Parathyroid adenoma (tissue), 2 donors: ENCODE data around the gene FAM241A.
"Not testable (repeated sequence)": the region's sequence is repeated elsewhere in the genome, so short reads cannot be mapped to it uniquely, and the experiment has no call there.

Experiments
- H2AFZ ChIP-seq: fragments of 300-600 bp; sonication (generic); one replicate; pipeline ENCODE4 v1.7.0; 2017; ENCODE audit warnings: antibody characterized with exemption, mild to moderate bottlenecking
- H3K27ac ChIP-seq: fragments of 300-600 bp; sonication (generic); one replicate; pipeline ENCODE4 v1.7.0; 2017
- H3K27me3 ChIP-seq: fragments of 300-600 bp; sonication (generic); one replicate; pipeline ENCODE4 v1.7.0; 2017; ENCODE audit warnings: low read length; ENCODE audit not compliant: control insufficient read depth, insufficient read depth
- H3K36me3 ChIP-seq: fragments of 300-600 bp; sonication (generic); one replicate; pipeline ENCODE4 v1.7.0; 2017; ENCODE audit warnings: low read length; ENCODE audit not compliant: control insufficient read depth, insufficient read depth
- H3K4me1 ChIP-seq: fragments of 300-600 bp; sonication (generic); one replicate; pipeline ENCODE4 v1.7.0; 2017; ENCODE audit warnings: control low read depth
- H3K4me2 ChIP-seq: fragments of 300-600 bp; sonication (generic); one replicate; pipeline ENCODE4 v1.7.0; 2017; ENCODE audit warnings: low read length
- H3K4me3 ChIP-seq: fragments of 300-600 bp; sonication (generic); one replicate; pipeline ENCODE4 v1.7.0; 2017; ENCODE audit warnings: low read depth, low read length
- H3K79me2 ChIP-seq: fragments of 300-600 bp; sonication (generic); one replicate; pipeline ENCODE4 v1.7.0; 2017; ENCODE audit warnings: control low read depth
- H3K9ac ChIP-seq: fragments of 300-600 bp; sonication (generic); one replicate; pipeline ENCODE4 v1.7.0; 2017; ENCODE audit warnings: mild to moderate bottlenecking
- H3K9me3 ChIP-seq: fragments of 300-600 bp; sonication (generic); one replicate; pipeline ENCODE4 v1.7.0; 2017; ENCODE audit warnings: low read length; ENCODE audit not compliant: control insufficient read depth
- TF ChIP-seq, protein P1 (sequence below): fragments of 300-600 bp; sonication (generic); IDR thresholded peaks from one replicate; pipeline ENCODE4 v1.7.0; 2017; ENCODE audit warnings: antibody characterized with exemption, mild to moderate bottlenecking
- donor health status: primary hyperparathyroidism.

Gene FAM241A

DNA sequence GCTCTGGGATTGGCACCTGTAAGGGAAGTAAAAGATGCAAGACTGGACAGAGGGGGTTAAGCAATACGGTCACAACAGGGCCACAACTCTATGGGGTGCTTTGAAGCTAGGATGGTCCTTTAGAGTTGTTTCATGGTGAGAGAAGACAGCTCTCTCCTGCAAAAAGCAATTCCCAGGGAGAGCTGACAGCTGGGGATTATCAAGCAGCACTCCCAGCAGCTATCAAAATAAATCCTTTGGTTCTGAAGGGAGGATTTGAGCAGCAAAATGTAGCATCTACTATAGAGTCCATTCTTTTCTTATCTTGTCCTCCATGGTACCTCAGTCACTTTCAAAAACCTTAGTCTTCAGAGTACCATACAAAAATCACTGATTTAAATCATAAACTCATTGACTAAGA, 51.2 kb downstream of the FAM241A start:
- no peak overlapping the region for H3K27ac ChIP-seq
- H3K4me3 ChIP-seq, result no peak overlapping the region
- TF ChIP-seq, protein P1, sequence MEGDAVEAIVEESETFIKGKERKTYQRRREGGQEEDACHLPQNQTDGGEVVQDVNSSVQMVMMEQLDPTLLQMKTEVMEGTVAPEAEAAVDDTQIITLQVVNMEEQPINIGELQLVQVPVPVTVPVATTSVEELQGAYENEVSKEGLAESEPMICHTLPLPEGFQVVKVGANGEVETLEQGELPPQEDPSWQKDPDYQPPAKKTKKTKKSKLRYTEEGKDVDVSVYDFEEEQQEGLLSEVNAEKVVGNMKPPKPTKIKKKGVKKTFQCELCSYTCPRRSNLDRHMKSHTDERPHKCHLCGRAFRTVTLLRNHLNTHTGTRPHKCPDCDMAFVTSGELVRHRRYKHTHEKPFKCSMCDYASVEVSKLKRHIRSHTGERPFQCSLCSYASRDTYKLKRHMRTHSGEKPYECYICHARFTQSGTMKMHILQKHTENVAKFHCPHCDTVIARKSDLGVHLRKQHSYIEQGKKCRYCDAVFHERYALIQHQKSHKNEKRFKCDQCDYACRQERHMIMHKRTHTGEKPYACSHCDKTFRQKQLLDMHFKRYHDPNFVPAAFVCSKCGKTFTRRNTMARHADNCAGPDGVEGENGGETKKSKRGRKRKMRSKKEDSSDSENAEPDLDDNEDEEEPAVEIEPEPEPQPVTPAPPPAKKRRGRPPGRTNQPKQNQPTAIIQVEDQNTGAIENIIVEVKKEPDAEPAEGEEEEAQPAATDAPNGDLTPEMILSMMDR, result no peak
- H3K27me3 ChIP-seq, result no peaks in the 10 kb centered on the region
- H2AFZ ChIP-seq, result no peak overlapping the region
- no peaks in the 10 kb centered on the region for H3K9me3 ChIP-seq
- no peaks in the 10 kb centered on the region for H3K4me1 ChIP-seq
- no peak overlapping the region for H3K4me2 ChIP-seq
- no peak overlapping the region for H3K9ac ChIP-seq
- H3K36me3 ChIP-seq, result no peaks in the 10 kb centered on the region
- no peaks in the 10 kb centered on the region for H3K79me2 ChIP-seq

DNA sequence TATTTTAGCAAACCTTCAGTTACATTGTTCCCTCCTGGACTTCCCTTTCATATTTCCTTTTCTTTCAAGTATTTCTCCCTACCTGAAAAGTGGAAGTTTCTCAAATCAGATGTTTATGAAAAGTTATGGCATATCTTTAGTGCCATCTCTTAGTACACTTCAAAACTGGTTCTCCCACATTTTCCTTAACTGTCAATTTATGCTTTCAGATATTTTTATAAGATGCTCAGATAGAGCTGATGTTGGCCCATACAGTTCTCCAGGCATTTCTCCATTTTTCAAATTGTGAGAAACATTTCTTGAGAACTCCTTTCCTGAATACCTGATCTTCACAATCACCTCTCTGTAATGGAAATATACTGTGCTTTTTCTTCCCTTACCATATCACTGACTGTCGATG, 53.8 kb downstream of the FAM241A start:
- no peaks in the 10 kb centered on the region for H3K27me3 ChIP-seq
- no peak overlapping the region for H2AFZ ChIP-seq
- peak overlapping the region; percentile 39 for H3K27ac ChIP-seq
- no peaks in the 10 kb centered on the region for H3K9me3 ChIP-seq
- no peaks in the 10 kb centered on the region for H3K79me2 ChIP-seq
- no peak overlapping the region for H3K4me3 ChIP-seq
- H3K9ac ChIP-seq, result no peak overlapping the region
- no peak overlapping the region for H3K4me2 ChIP-seq
- TF ChIP-seq, protein P1, result no peak
- H3K4me1 ChIP-seq, result no peaks in the 10 kb centered on the region
- no peaks in the 10 kb centered on the region for H3K36me3 ChIP-seq

DNA sequence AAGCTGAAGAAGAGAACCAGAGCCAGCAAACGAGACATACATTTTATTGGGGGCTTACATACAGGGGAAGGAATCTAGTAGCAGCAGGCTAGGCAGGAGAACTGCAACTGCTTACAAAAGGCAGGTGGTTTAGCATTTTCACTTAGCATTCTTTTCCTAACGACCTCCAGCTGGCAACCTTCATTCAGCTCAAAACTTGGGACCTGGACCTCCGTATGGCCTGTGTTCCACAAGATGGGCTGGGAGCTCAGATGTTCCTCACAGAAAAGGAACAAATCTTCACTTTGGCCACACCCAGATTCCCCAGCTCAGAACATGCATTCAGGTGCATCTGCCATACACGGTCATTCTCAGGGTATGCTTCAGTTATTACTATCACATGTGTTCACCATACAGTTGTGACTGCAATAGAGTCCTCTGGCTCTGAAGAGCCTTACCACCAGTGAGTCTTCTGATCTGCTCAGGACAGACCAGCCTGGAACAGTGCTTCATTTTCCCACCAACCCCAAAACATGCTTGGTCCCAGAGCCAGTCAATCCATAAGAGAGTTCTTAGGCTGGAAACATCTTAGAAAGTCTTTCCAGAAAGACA, 56.8 kb downstream of the FAM241A start:
- no peaks in the 10 kb centered on the region for H3K79me2 ChIP-seq
- H3K4me3 ChIP-seq, result no peak overlapping the region
- H3K27ac ChIP-seq, result no peak overlapping the region
- H2AFZ ChIP-seq, result peak overlapping the region; percentile 19
- H3K4me2 ChIP-seq, result no peak overlapping the region
- no peaks in the 10 kb centered on the region for H3K4me1 ChIP-seq
- no peak overlapping the region for H3K9ac ChIP-seq
- TF ChIP-seq, protein P1, result no peak
- no peaks in the 10 kb centered on the region for H3K36me3 ChIP-seq
- H3K27me3 ChIP-seq, result no peaks in the 10 kb centered on the region
- no peaks in the 10 kb centered on the region for H3K9me3 ChIP-seq

DNA sequence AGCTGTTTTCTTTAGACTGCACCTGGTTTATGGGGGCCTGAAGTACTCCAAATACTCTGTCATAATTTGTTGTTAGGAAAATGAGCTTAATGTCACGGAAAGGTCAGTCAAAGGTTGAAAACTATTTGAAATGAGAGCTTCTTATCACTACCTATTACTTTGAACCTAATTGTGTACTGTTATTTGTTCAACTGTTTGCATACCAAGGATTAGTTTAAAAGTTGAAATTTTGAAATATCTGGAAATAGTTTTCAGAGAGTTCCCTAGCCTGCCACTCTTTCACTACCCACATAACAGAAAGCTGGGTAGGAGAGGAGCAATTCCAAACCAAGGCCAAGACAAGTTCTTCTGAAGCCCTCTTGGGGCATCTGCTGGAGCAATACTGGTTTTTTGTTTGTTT, 58.3 kb downstream of the FAM241A start:
- H3K4me1 ChIP-seq, result no peaks in the 10 kb centered on the region
- no peaks in the 10 kb centered on the region for H3K27me3 ChIP-seq
- H3K9ac ChIP-seq, result no peak overlapping the region
- H3K27ac ChIP-seq, result no peak overlapping the region
- no peak overlapping the region for H3K4me2 ChIP-seq
- H3K79me2 ChIP-seq, result no peaks in the 10 kb centered on the region
- H2AFZ ChIP-seq, result no peak overlapping the region
- TF ChIP-seq, protein P1, result no peak
- no peaks in the 10 kb centered on the region for H3K36me3 ChIP-seq
- H3K9me3 ChIP-seq, result no peaks in the 10 kb centered on the region
- no peak overlapping the region for H3K4me3 ChIP-seq

DNA sequence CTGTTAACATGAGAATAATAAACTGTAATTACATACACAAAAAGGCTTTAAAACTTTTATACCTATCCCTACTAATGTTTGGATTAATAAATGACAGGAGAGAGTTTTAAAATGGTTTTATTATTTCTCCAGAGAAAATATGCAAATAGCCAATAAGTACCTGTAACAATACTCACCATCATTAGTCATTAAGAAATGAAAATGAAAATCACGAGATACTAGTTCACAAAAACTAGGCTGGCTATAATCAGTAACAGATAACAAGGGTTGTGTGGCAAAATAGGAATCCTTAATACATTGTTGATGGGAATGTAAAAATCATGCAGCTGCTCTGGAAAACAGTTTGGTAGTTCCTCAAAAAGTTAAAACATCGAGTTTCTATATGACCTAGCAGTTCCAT, 61.2 kb downstream of the FAM241A start:
- TF ChIP-seq, protein P1, result no peak
- Histone ChIP-seq H3K27ac (no peak overlapping the region), H3K9ac (no peak overlapping the region)

DNA sequence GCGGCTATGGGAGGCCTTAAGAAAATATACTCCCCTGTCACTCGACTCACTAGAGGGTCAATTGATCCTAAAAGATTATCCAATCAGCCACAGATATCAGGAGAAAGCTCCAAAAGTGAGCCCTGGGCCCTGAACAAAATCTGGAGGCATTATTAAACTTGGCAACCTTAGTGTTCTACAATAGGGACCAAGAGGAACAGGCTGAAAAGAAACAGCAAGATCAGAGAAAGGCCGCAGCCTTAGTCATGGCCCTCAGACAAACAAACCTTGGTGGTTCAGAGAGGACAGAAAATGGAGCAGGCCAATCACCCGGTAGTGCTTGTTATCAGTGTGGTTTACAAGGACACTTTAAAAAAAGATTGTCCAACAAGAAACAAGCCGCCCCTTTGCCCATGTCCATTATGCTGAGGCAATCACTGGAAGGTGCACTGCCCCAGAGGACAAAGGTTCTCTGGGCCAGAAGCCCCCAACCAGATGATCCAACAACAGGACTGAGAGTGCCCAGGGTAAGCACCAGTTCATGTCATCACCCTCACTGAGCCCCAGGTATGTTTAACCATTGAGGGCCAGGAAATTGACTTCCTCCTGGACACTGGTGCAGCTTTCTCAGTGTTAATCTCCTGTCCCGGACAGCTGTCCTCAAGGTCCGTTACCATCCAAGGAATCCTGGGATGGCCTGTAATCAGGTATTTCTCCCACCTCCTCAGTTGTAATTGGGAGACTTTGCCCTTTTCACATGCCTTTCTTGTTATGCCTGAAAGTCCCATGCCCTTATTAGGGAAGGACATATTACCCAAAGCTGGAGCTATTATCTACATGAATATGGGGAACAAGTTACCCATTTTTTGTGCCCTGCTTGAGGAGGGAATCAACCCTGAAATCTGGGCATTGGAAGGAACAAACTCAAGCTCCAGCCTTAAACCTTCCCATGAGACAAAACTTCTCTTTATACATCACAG, 63.2 kb downstream of the FAM241A start:
- not testable (repeated sequence) for H3K27me3 ChIP-seq, H3K4me3 ChIP-seq, H2AFZ ChIP-seq, H3K4me1 ChIP-seq, H3K27ac ChIP-seq, H3K79me2 ChIP-seq, H3K4me2 ChIP-seq, H3K36me3 ChIP-seq, H3K9me3 ChIP-seq, H3K9ac ChIP-seq

More for the DNA sequence above, 61.2 kb downstream of the FAM241A start:
- Histone ChIP-seq H2AFZ (no peak overlapping the region), H3K4me2 (no peak overlapping the region), H3K27me3 (no peaks in the 10 kb centered on the region), H3K9me3 (no peaks in the 10 kb centered on the region), H3K4me1 (no peaks in the 10 kb centered on the region), H3K79me2 (no peaks in the 10 kb centered on the region), H3K36me3 (no peaks in the 10 kb centered on the region), H3K4me3 (no peak overlapping the region)
